ENCODE data around the gene MBNL2. TPM values are rescaled to one million over a fixed set of nuclear protein-coding genes. Genes with fewer than 3 reads are reported as not detected.

Gene MBNL2
- total and polyA plus RNA-seq, 8 donors = 75.9 to 105 (median 90.5) TPM

DNA sequence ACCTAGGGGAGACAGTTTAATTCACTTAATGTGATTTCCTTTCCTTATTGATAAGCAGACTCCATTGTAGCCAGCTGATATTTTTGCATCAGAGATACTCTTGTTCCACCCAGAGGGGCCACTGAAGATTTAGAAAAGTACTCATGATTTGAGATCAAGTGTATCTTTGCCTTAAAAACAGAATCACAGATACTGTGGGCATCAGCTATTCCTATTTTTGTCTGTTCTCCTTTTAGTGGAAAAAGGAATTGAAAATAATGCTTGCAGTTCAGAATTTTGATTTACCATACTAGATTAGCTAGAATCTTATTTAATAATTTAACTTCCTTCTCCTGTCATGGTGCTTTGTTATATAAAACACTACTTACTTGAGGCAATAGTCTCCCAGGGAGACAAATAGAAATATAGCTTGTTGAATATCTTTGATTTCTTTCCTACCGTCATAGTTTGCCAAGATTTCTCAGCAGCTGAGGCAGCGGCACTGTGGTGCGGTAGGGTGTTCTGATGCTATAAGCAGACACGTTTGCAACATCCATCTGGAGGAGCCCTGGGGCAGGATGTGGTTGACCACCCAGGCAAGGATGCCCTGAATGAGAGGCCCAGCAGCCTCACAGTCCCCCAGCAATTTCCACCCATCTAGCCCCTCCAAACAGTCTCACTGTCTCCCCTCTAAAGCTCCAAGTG lies 164.8 kb downstream of the MBNL2 start:
- peak in 1 of 4 donors; percentile 45 for DNase-seq
- Histone ChIP-seq H3K4me3 (no peak overlapping the region), H3K9me3 (no peaks in the 10 kb centered on the region), H3K4me1 (peaks cover 3 to 29% of the 10 kb centered on the region in 2 donors), H3K36me3 (peaks cover 0 to 4% of the 10 kb centered on the region in 2 donors), H3K27ac (peak overlapping the region; percentile 29 to 77), H3K27me3 (no peaks in the 10 kb centered on the region)
- intact Hi-C loops (cut with DNase I) = no loop called here
- TF ChIP-seq, protein P1, sequence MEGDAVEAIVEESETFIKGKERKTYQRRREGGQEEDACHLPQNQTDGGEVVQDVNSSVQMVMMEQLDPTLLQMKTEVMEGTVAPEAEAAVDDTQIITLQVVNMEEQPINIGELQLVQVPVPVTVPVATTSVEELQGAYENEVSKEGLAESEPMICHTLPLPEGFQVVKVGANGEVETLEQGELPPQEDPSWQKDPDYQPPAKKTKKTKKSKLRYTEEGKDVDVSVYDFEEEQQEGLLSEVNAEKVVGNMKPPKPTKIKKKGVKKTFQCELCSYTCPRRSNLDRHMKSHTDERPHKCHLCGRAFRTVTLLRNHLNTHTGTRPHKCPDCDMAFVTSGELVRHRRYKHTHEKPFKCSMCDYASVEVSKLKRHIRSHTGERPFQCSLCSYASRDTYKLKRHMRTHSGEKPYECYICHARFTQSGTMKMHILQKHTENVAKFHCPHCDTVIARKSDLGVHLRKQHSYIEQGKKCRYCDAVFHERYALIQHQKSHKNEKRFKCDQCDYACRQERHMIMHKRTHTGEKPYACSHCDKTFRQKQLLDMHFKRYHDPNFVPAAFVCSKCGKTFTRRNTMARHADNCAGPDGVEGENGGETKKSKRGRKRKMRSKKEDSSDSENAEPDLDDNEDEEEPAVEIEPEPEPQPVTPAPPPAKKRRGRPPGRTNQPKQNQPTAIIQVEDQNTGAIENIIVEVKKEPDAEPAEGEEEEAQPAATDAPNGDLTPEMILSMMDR (IDR thresholded peaks at IDR 0.05) = no peak
- peak; percentile 21 for ATAC-seq

DNA sequence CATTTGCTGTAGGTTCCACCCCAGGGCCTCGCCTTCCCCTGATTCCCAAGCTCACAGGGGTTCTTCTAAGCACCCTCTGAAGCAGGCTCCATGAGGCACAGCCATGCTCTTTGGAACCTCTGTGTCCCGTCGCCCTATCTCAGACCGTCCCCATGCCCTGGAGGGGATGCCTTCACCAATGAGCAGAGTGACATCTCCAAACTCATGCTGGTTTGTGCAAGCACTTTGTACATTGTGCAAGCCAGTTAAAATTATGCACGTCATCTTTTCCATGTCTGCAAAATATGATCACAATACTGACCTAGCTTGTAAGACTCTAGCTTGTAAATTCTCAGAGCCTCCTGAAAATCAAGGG lies 165.3 kb downstream of the MBNL2 start:
- peak; percentile 8 for ATAC-seq
- Histone ChIP-seq H3K9me3 (no peaks in the 10 kb centered on the region), H3K4me3 (no peak overlapping the region), H3K27ac (peak overlapping the region; percentile 16 to 77), H3K27me3 (no peaks in the 10 kb centered on the region), H3K4me1 (peaks cover 3 to 29% of the 10 kb centered on the region in 2 donors), H3K36me3 (peaks cover 0 to 5% of the 10 kb centered on the region in 2 donors)
- intact Hi-C loops (cut with DNase I) = no loop called here
- TF ChIP-seq, protein P1 (IDR thresholded peaks at IDR 0.05) = no peak
- DNase-seq = no peak

DNA sequence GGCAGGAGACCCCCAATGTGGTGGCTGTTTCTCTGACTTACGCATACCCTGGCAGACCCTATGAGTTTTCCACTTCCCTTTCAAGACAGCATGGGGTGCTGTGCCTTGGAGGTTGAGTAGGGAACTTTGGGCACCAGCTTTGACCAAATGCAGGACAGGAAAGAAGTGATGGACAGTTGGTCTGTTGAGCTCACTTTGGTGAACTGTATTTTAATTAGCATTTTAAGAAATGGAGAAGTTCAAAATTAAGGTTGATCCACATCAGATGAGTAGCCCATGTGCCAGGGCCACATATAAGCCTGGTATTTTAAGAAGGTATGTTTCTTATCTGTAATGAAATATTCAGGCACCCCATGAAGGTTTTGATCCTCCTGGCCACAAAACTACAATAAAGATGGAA lies 165.8 kb downstream of the MBNL2 start:
- ATAC-seq = no peak
- Histone ChIP-seq H3K27me3 (no peaks in the 10 kb centered on the region), H3K4me1 (peaks cover 3 to 29% of the 10 kb centered on the region in 2 donors), H3K36me3 (peaks cover 0 to 5% of the 10 kb centered on the region in 2 donors), H3K27ac (peak overlapping the region; percentile 16 to 77), H3K9me3 (no peaks in the 10 kb centered on the region), H3K4me3 (no peak overlapping the region)
- no peak for DNase-seq
- TF ChIP-seq, protein P1 (IDR thresholded peaks at IDR 0.05) = no peak
- intact Hi-C loops (cut with DNase I) = no loop called here

DNA sequence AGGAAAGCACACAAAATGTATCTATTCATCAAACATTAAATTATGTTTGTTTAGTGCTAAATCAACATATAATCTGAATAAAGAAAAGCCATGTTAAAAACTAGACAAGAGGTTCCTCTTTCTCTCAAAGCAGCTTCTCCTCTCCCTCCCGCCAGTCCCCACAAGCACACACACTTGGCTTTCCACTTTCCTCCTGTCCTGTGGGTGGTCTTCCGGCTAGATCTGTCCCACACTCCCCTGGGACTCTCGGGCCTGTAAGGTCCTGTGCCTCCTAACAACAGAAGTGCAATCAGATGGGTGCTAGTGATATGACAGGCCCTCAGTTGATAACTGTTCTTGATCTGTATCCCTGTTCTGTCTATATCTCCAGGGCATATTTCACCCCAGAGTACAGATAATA lies 166.2 kb downstream of the MBNL2 start:
- TF ChIP-seq, protein P1 (IDR thresholded peaks at IDR 0.05) = no peak
- no peaks in the 10 kb centered on the region for H3K9me3 ChIP-seq
- no peaks in the 10 kb centered on the region for H3K27me3 ChIP-seq
- no peak overlapping the region for H3K4me3 ChIP-seq
- peaks cover 3 to 29% of the 10 kb centered on the region in 2 donors for H3K4me1 ChIP-seq
- DNase-seq = no peak
- ATAC-seq = no peak
- H3K36me3 ChIP-seq = peaks cover 0 to 5% of the 10 kb centered on the region in 2 donors
- H3K27ac ChIP-seq = peak overlapping the region in 1 of 2 donors; percentile 77
- intact Hi-C loops (cut with DNase I) = no loop called here

DNA sequence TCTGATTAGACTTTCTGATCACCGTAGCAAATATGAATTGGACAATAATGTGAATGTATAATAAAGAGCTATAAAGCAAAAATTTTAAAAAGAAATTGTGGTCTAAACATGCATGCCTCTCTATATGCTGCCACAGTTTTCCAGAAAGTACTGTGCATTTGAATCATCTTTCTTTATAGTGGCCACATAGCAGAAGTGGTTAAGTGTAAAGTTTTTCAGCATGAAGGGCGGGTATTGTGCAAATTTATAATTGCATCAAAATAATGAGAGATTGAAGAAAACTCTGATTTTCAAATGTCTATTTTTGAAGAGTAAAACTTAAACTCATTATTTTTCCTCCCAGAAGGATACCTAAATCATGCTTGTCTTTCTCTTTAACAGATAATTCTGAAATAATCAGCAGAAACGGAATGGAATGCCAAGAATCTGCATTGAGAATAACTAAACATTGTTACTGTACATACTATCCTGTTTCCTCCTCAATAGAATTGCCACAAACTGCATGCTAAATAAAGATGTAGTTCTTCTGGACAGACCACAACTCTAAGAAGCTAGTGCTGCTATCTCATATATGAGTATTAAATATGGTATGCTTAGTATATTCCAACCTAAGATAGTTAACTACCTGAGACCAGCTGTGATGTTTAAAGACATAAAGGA lies 168.9 kb downstream of the MBNL2 start:
- intact Hi-C loops (cut with DNase I) = no loop called here
- H3K36me3 ChIP-seq = peaks cover 0 to 5% of the 10 kb centered on the region in 2 donors
- TF ChIP-seq, protein P1 (IDR thresholded peaks at IDR 0.05) = no peak

More for the DNA sequence above, 168.9 kb downstream of the MBNL2 start:
- Histone ChIP-seq H3K4me3 (no peak overlapping the region), H3K27ac (no peak overlapping the region), H3K27me3 (no peaks in the 10 kb centered on the region), H3K4me1 (peaks cover 3 to 16% of the 10 kb centered on the region in 2 donors), H3K9me3 (no peaks in the 10 kb centered on the region)
- DNase-seq (no peak), ATAC-seq (no peak)
